Panc1 (cell line): ENCODE measurements around the gene IGSF3.
"Not testable (repeated sequence)": the region's sequence is repeated elsewhere in the genome, so short reads cannot be mapped to it uniquely, and the experiment has no call there.

Source experiments
- POLR2AphosphoS5 ChIP-seq: IDR thresholded peaks from 2 replicates; pipeline ENCODE4 v1.6.1; 2012; ENCODE audit warnings: mild to moderate bottlenecking, low read depth, low read length, moderate library complexity
- SIN3A ChIP-seq: IDR thresholded peaks from 2 replicates; pipeline ENCODE4 v1.6.1; 2012; ENCODE audit warnings: low read depth, mild to moderate bottlenecking, low read length, moderate library complexity, borderline replicate concordance; ENCODE audit not compliant: insufficient read depth
- TF ChIP-seq, protein P1 (sequence below): fragments of 450-650 bp; IDR thresholded peaks from 2 replicates; pipeline ENCODE4 v1.5.1; 2017; ENCODE audit warnings: mild to moderate bottlenecking
- TF ChIP-seq, protein P2 (sequence below), 2 experiments: IDR thresholded peaks; 2 replicates each; pipeline ENCODE4 v1.6.1; 2011 to 2012; ENCODE audit warnings: low read depth in 2 of 2, control low read depth in 1 of 2, low read length in 1 of 2, mild to moderate bottlenecking in 1 of 2, moderate library complexity in 1 of 2; ENCODE audit not compliant: insufficient read depth in 1 of 2

DNA sequence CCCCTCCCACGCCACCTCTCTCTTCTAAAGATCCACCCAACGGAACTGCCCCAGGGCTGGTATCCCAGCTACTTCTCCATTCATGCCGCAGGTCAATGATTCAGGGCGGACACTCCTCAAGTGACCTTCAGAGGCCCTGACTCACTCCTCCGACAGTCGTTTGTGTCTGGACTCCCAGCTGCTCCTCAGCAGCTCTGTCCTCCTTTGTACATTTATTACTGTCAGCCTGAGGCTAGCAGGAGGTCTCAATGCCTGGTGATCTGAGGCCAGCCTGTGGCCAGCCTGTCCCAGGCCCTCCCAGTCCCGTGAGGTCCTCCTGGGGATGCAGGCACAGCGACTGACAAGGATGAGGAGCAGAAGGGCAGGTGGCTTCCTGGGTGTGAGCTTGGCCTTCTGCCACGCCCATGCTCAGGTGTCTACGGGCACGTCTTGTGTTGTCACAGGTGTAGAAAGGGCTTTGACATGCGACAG lies 24.2 kb downstream of the IGSF3 start:
- TF ChIP-seq SIN3A, POLR2AphosphoS5: not testable (repeated sequence)
- TF ChIP-seq, protein P1, sequence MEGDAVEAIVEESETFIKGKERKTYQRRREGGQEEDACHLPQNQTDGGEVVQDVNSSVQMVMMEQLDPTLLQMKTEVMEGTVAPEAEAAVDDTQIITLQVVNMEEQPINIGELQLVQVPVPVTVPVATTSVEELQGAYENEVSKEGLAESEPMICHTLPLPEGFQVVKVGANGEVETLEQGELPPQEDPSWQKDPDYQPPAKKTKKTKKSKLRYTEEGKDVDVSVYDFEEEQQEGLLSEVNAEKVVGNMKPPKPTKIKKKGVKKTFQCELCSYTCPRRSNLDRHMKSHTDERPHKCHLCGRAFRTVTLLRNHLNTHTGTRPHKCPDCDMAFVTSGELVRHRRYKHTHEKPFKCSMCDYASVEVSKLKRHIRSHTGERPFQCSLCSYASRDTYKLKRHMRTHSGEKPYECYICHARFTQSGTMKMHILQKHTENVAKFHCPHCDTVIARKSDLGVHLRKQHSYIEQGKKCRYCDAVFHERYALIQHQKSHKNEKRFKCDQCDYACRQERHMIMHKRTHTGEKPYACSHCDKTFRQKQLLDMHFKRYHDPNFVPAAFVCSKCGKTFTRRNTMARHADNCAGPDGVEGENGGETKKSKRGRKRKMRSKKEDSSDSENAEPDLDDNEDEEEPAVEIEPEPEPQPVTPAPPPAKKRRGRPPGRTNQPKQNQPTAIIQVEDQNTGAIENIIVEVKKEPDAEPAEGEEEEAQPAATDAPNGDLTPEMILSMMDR = not testable (repeated sequence)
- TF ChIP-seq, protein P2, sequence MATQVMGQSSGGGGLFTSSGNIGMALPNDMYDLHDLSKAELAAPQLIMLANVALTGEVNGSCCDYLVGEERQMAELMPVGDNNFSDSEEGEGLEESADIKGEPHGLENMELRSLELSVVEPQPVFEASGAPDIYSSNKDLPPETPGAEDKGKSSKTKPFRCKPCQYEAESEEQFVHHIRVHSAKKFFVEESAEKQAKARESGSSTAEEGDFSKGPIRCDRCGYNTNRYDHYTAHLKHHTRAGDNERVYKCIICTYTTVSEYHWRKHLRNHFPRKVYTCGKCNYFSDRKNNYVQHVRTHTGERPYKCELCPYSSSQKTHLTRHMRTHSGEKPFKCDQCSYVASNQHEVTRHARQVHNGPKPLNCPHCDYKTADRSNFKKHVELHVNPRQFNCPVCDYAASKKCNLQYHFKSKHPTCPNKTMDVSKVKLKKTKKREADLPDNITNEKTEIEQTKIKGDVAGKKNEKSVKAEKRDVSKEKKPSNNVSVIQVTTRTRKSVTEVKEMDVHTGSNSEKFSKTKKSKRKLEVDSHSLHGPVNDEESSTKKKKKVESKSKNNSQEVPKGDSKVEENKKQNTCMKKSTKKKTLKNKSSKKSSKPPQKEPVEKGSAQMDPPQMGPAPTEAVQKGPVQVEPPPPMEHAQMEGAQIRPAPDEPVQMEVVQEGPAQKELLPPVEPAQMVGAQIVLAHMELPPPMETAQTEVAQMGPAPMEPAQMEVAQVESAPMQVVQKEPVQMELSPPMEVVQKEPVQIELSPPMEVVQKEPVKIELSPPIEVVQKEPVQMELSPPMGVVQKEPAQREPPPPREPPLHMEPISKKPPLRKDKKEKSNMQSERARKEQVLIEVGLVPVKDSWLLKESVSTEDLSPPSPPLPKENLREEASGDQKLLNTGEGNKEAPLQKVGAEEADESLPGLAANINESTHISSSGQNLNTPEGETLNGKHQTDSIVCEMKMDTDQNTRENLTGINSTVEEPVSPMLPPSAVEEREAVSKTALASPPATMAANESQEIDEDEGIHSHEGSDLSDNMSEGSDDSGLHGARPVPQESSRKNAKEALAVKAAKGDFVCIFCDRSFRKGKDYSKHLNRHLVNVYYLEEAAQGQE (IDR thresholded peaks at IDR 0.05; ENCODE audit: insufficient read depth in 1 of 2, low read depth in 2 of 2, low read length in 1 of 2) = not testable (repeated sequence)
